CD4-positive, alpha-beta T cell (primary cell): ENCODE data around the gene TOMM40L. TPM values are rescaled to one million over a fixed set of nuclear protein-coding genes. Genes with fewer than 3 reads are reported as not detected.

Experiments
- ATAC-seq: fragments of 200-7000 bp; cut with Tn5 transposase; one replicate; pipeline ENCODE4 v1.10.0; 2022; ENCODE audit warnings: mild to moderate bottlenecking; ENCODE audit not compliant: poor library complexity
- CTCF ChIA-PET: fragments of 350-600 bp; sonication (Branson Sonifier 250); formaldehyde crosslinking; loops from one replicate; lab custom pipeline; 2021; ENCODE audit warnings: antibody characterized with exemption, inconsistent platforms; lab: Charles Lee
- POLR2A ChIA-PET: fragments of 350-600 bp; sonication (Branson Sonifier 250); formaldehyde crosslinking; loops from one replicate; lab custom pipeline; 2021; ENCODE audit warnings: antibody characterized with exemption, inconsistent platforms; lab: Charles Lee
- DNase-seq, 14 experiments: peaks; one replicate each; pipeline ENCODE4 v3.0.0-alpha.2; 2013 to 2020; ENCODE audit warnings: mixed read lengths in 2 of 14
- H3K27ac ChIP-seq, 2 donors: one replicate each; pipeline versions ENCODE4 v1.5.1 to v1.7.0; 2013; ENCODE audit warnings: low read length in 2 of 2, low read depth in 1 of 2, mild to moderate bottlenecking in 1 of 2
- H3K27me3 ChIP-seq, 2 experiments: 1 replicate in 1 of 2; 2 replicates in 1 of 2; pipeline versions ENCODE4 v1.6.1 to v1.7.0; 2013; ENCODE audit warnings: low read length in 2 of 2, control low read depth in 1 of 2, mild to moderate bottlenecking in 1 of 2, moderate library complexity in 1 of 2; ENCODE audit not compliant: insufficient read depth in 2 of 2, control insufficient read depth in 1 of 2
- H3K36me3 ChIP-seq: one replicate; pipeline ENCODE4 v1.6.1; 2013; ENCODE audit warnings: low read length, control low read depth; ENCODE audit not compliant: insufficient read depth
- H3K4me1 ChIP-seq: one replicate; pipeline ENCODE4 v1.6.1; 2013; ENCODE audit warnings: low read length, control low read depth; ENCODE audit not compliant: insufficient read depth
- H3K4me3 ChIP-seq: one replicate; pipeline ENCODE4 v1.5.1; 2013; ENCODE audit warnings: mild to moderate bottlenecking, low read length, moderate library complexity
- H3K9me3 ChIP-seq, 2 experiments: 1 replicate in 1 of 2; 2 replicates in 1 of 2; pipeline versions ENCODE4 v1.6.1 to v1.7.0; 2013; ENCODE audit warnings: low read length in 2 of 2, mild to moderate bottlenecking in 2 of 2, control low read depth in 1 of 2, moderate library complexity in 1 of 2; ENCODE audit not compliant: control insufficient read depth in 1 of 2, insufficient read depth in 1 of 2
- H3K27ac Mint-ChIP-seq: one replicate; pipeline ENCODE4 v1.8.0; 2020; ENCODE audit warnings: mixed read lengths
- H3K27me3 Mint-ChIP-seq: one replicate; pipeline ENCODE4 v1.8.0; 2021; ENCODE audit warnings: mixed read lengths
- H3K36me3 Mint-ChIP-seq: one replicate; pipeline ENCODE4 v1.8.0; 2021; ENCODE audit warnings: low read depth, mixed read lengths
- H3K4me1 Mint-ChIP-seq: one replicate; pipeline ENCODE4 v1.8.0; 2021; ENCODE audit warnings: low read depth, mixed read lengths
- H3K4me3 Mint-ChIP-seq: one replicate; pipeline ENCODE4 v1.8.0; 2020; ENCODE audit warnings: mild to moderate bottlenecking, mixed read lengths
- H3K9me3 Mint-ChIP-seq: one replicate; pipeline ENCODE4 v1.8.0; 2020; ENCODE audit warnings: mixed read lengths
- CTCF ChIP-seq: fragments of 200-600 bp; IDR thresholded peaks from one replicate; pipeline ENCODE4 v1.8.0; 2022; ENCODE audit warnings: antibody characterized with exemption, mild to moderate bottlenecking
- intact Hi-C, 2 experiments: fragments of 100-400 bp; cut with DNase I in 1 of 2; cut with micrococcal nuclease in 1 of 2; formaldehyde crosslinking; loops; one replicate each; pipeline versions ENCODE4 v1.15.1 to v1.9.0; 2023 to 2025; cut with DNase I, micrococcal nuclease
- total RNA-seq, 174 experiments: library from RNA in 2 of 174; stranded (reverse) in 2 of 174; gene quantifications; one replicate each; pipeline ENCODE4 v1.2.3 and lab custom pipeline; 2021 to 2026

TOMM40L gene
- total RNA-seq, 2 experiments from 2014 or later: 3.2 to 4.1 TPM

GRCh38 chr1:161189036-161189435, 36.8 kb upstream of the TOMM40L start:
- POLR2A ChIA-PET: interaction anchor here (0.7 to 6.0 kb wide), 3 partner anchors 13 to 37 kb away, joined by 3 to 59 read pairs (median 4); partner anchors contain the start of genes NDUFS2, PPOX and TOMM40L
- Mint-ChIP-seq H3K4me3 (no peak overlapping the region), H3K36me3 (no peaks in the 10 kb centered on the region), H3K27ac (peak overlapping the region; percentile 37), H3K9me3 (no peaks in the 10 kb centered on the region), H3K4me1 (peaks cover 69% of the 10 kb centered on the region), H3K27me3 (no peaks in the 10 kb centered on the region)
- DNase-seq (no peak), ATAC-seq (no peak)
- H3K4me3 ChIP-seq: no peak overlapping the region
- H3K36me3 ChIP-seq: no peaks in the 10 kb centered on the region
- intact Hi-C loops: no loop called here
- H3K4me1 ChIP-seq: peaks cover 86% of the 10 kb centered on the region
- CTCF ChIA-PET: interaction anchor here (0.6 kb wide), 1 partner anchor 145 kb away, joined by 3 read pairs; no protein-coding TSS in a partner anchor
- no peak for TF ChIP-seq CTCF
- H3K9me3 ChIP-seq: no peaks in the 10 kb centered on the region
- H3K27me3 ChIP-seq: no peaks in the 10 kb centered on the region
- no peak overlapping the region for H3K27ac ChIP-seq

- H3K9me3 ChIP-seq: no peaks in the 10 kb centered on the region
- H3K9me3 Mint-ChIP-seq: no peaks in the 10 kb centered on the region
- no peaks in the 10 kb centered on the region for H3K36me3 ChIP-seq
- H3K4me3 ChIP-seq: no peak overlapping the region
- H3K36me3 Mint-ChIP-seq: no peaks in the 10 kb centered on the region
- peaks cover 61% of the 10 kb centered on the region for H3K4me1 Mint-ChIP-seq
- CTCF ChIA-PET: interaction anchor here (1.9 to 2.4 kb wide), 4 partner anchors 9 to 34 kb away, joined by 7 to 14 read pairs (median 8); partner anchors contain the start of genes B4GALT3, PPOX and TOMM40L
- H3K27ac Mint-ChIP-seq: no peak overlapping the region
- no peak overlapping the region for H3K27ac ChIP-seq
- H3K27me3 ChIP-seq: no peaks in the 10 kb centered on the region
- peaks cover 88% of the 10 kb centered on the region for H3K4me1 ChIP-seq
- POLR2A ChIA-PET: interaction anchor here (2.0 to 4.1 kb wide), 5 partner anchors 8 to 35 kb away, joined by 4 to 22 read pairs (median 15); partner anchors contain the start of genes NDUFS2, PPOX and TOMM40L
- intact Hi-C loops: loop anchor here in 1 of 2 experiments (5.0 kb wide), 1 partner anchor 191 kb away; no protein-coding TSS in a partner anchor
- DNase-seq (no peak), ATAC-seq (no peak)
- H3K27me3 Mint-ChIP-seq: no peaks in the 10 kb centered on the region
- no peak overlapping the region for H3K4me3 Mint-ChIP-seq
- TF ChIP-seq CTCF: no peak
Measured at GRCh38 chr1:161190962-161191521, 34.8 kb upstream of the TOMM40L start.

- Histone ChIP-seq H3K36me3 (no peaks in the 10 kb centered on the region), H3K4me1 (peaks cover 80% of the 10 kb centered on the region)
- no peaks in the 10 kb centered on the region for H3K36me3 Mint-ChIP-seq
Measured at GRCh38 chr1:161191971-161192370, 33.9 kb upstream of the TOMM40L start.

More at GRCh38 chr1:161191971-161192370, 33.9 kb upstream of the TOMM40L start:
- ATAC-seq (no peak), DNase-seq (no peak)
- H3K4me3 ChIP-seq: no peak overlapping the region
- no peak overlapping the region for H3K4me3 Mint-ChIP-seq
- intact Hi-C loops: loop anchor here in 1 of 2 experiments (2.0 to 5.0 kb wide), 2 partner anchors 33 to 190 kb away; no protein-coding TSS in a partner anchor
- no peaks in the 10 kb centered on the region for H3K9me3 ChIP-seq
- H3K27me3 ChIP-seq: no peaks in the 10 kb centered on the region
- POLR2A ChIA-PET: interaction anchor here (2.0 to 4.1 kb wide), 5 partner anchors 9 to 34 kb away, joined by 4 to 22 read pairs (median 15); partner anchors contain the start of genes NDUFS2, PPOX and TOMM40L
- peaks cover 52% of the 10 kb centered on the region for H3K4me1 Mint-ChIP-seq
- CTCF ChIA-PET: interaction anchor here (0.7 to 2.4 kb wide), 8 partner anchors 9 to 39 kb away, joined by 3 to 14 read pairs (median 7); partner anchors contain the start of genes B4GALT3, NDUFS2, PPOX and TOMM40L
- no peaks in the 10 kb centered on the region for H3K9me3 Mint-ChIP-seq
- TF ChIP-seq CTCF: no peak
- no peaks in the 10 kb centered on the region for H3K27me3 Mint-ChIP-seq
- H3K27ac Mint-ChIP-seq: no peak overlapping the region
- H3K27ac ChIP-seq: no peak overlapping the region
